Measurements from ENCODE around the gene PSMB10.

GRCh38 chr16:67897231-67897630 is 39.4 kb downstream of the PSMB10 start:
- TF ChIP-seq CTCF (conservative IDR thresholded peaks at IDR 0.05; ENCODE audit: low read depth, low read length): no peak
- TF ChIP-seq FOS (IDR thresholded peaks at IDR 0.05; ENCODE audit: low read depth, low read length): no peak
- no peak for TF ChIP-seq USF2 (IDR thresholded peaks at IDR 0.05; ENCODE audit: low read depth, low read length)
- no peak for TF ChIP-seq CHD1 (IDR thresholded peaks at IDR 0.05; ENCODE audit: low read depth, low read length)
- TF ChIP-seq RFX5 (IDR thresholded peaks at IDR 0.05; ENCODE audit: low read depth, low read length): no peak
- TF ChIP-seq POLR2A (IDR thresholded peaks at IDR 0.05; ENCODE audit: low read depth, low read length): no peak
- TF ChIP-seq ELK1 (IDR thresholded peaks at IDR 0.05; ENCODE audit: borderline replicate concordance, low read depth, low read length): no peak
- TF ChIP-seq MXI1 (IDR thresholded peaks at IDR 0.05; ENCODE audit: borderline replicate concordance, low read depth, low read length): no peak

All from IMR-90 (cell line).